SK-N-SH treated with all-trans-retinoic acid at 6 μM for 48 hours (cell line): Measurements from ENCODE around the gene UQCRC1.

Experiments used
- ATAC-seq: fragments of 200-7000 bp; cut with Tn5 transposase; 3 replicates; pipeline ENCODE4 v1.9.1; 2020; ENCODE audit warnings: mild to moderate bottlenecking, moderate library complexity
- ARNTL ChIP-seq: fragments of 450-650 bp; formaldehyde crosslinking; IDR thresholded peaks from 2 replicates; pipeline ENCODE4 v1.5.0; 2020; ENCODE audit warnings: low read depth, mild to moderate bottlenecking, moderate library complexity, borderline replicate concordance
- BACH2 ChIP-seq: fragments of 250-450 bp; sonication (Bioruptor Pico); IDR thresholded peaks from 2 replicates; pipeline ENCODE4 v1.9.0; 2021; ENCODE audit warnings: mild to moderate bottlenecking, borderline replicate concordance
- CREB5 ChIP-seq: fragments of 250-450 bp; sonication (Bioruptor Pico); IDR thresholded peaks from 2 replicates; pipeline ENCODE4 v1.5.1; 2020; ENCODE audit warnings: low read depth, mild to moderate bottlenecking, moderate library complexity
- ESRRG ChIP-seq: fragments of 250-450 bp; sonication (Bioruptor Pico); IDR thresholded peaks from 2 replicates; pipeline ENCODE4 v1.6.1; 2021; ENCODE audit warnings: mild to moderate bottlenecking
- GLIS3 ChIP-seq: fragments of 250-450 bp; sonication (Bioruptor Pico); IDR thresholded peaks from 2 replicates; pipeline ENCODE4 v1.5.0; 2020; ENCODE audit warnings: mild to moderate bottlenecking, moderate library complexity
- PPARA ChIP-seq: fragments of 250-450 bp; sonication (Bioruptor Pico); IDR thresholded peaks from 2 replicates; pipeline ENCODE4 v1.5.0; 2020; ENCODE audit warnings: mild to moderate bottlenecking, borderline replicate concordance
- RARB ChIP-seq: fragments of 250-450 bp; sonication (Bioruptor Pico); IDR thresholded peaks from 2 replicates; pipeline ENCODE4 v1.8.0; 2021; ENCODE audit warnings: mild to moderate bottlenecking, moderate library complexity
- SNAI2 ChIP-seq: fragments of 250-450 bp; sonication (Bioruptor Pico); IDR thresholded peaks from 2 replicates; pipeline ENCODE4 v1.5.0; 2020; ENCODE audit warnings: mild to moderate bottlenecking, moderate library complexity
- TCF4 ChIP-seq: fragments of 250-450 bp; sonication (Bioruptor Pico); IDR thresholded peaks from 2 replicates; pipeline ENCODE4 v1.8.0; 2021; ENCODE audit warnings: mild to moderate bottlenecking, moderate library complexity, borderline replicate concordance
- TOX ChIP-seq: fragments of 250-450 bp; sonication (Bioruptor Pico); IDR thresholded peaks from 2 replicates; pipeline ENCODE4 v1.8.0; 2021; ENCODE audit warnings: mild to moderate bottlenecking, moderate library complexity, borderline replicate concordance
- TSHZ2 ChIP-seq: fragments of 250-450 bp; sonication (Bioruptor Pico); IDR thresholded peaks from 2 replicates; pipeline ENCODE4 v1.5.0; 2020; ENCODE audit warnings: mild to moderate bottlenecking, moderate library complexity
- ZC3H10 ChIP-seq: fragments of 250-450 bp; sonication (Bioruptor Pico); IDR thresholded peaks from 2 replicates; pipeline ENCODE4 v1.5.1; 2021; ENCODE audit warnings: mild to moderate bottlenecking, moderate library complexity
- ZFP30 ChIP-seq: fragments of 450-650 bp; formaldehyde crosslinking; IDR thresholded peaks from 2 replicates; pipeline ENCODE4 v1.5.0; 2022; ENCODE audit warnings: mild to moderate bottlenecking, moderate library complexity
- ZNF70 ChIP-seq: fragments of 450-650 bp; formaldehyde crosslinking; IDR thresholded peaks from 2 replicates; pipeline ENCODE4 v1.5.0; 2020; ENCODE audit warnings: mild to moderate bottlenecking, moderate library complexity
- ZNF8 ChIP-seq: fragments of 450-650 bp; formaldehyde crosslinking; IDR thresholded peaks from 2 replicates; pipeline ENCODE4 v1.5.0; 2020; ENCODE audit warnings: mild to moderate bottlenecking, moderate library complexity
- TF ChIP-seq, protein P1 (sequence below): fragments of 250-450 bp; sonication (Bioruptor Pico); IDR thresholded peaks from 2 replicates; pipeline ENCODE4 v1.8.0; 2020; ENCODE audit warnings: mild to moderate bottlenecking, moderate library complexity, borderline replicate concordance
- TF ChIP-seq, protein P2 (sequence below): fragments of 250-450 bp; sonication (Bioruptor Pico); IDR thresholded peaks from 2 replicates; pipeline ENCODE4 v1.5.1; 2021; ENCODE audit warnings: mild to moderate bottlenecking, moderate library complexity
- TF ChIP-seq, protein P3 (sequence below): fragments of 250-450 bp; sonication (Bioruptor Pico); IDR thresholded peaks from 2 replicates; pipeline ENCODE4 v1.8.0; 2021; ENCODE audit warnings: low read depth, mild to moderate bottlenecking, moderate library complexity, borderline replicate concordance

UQCRC1 gene

GRCh38 chr3:48655063-48655462, 45.6 kb upstream of the UQCRC1 start:
- no peak for TF ChIP-seq GLIS3 (CRISPR knock-in tag)
- TF ChIP-seq RARB (CRISPR knock-in tag), result no peak
- TF ChIP-seq, protein P1, sequence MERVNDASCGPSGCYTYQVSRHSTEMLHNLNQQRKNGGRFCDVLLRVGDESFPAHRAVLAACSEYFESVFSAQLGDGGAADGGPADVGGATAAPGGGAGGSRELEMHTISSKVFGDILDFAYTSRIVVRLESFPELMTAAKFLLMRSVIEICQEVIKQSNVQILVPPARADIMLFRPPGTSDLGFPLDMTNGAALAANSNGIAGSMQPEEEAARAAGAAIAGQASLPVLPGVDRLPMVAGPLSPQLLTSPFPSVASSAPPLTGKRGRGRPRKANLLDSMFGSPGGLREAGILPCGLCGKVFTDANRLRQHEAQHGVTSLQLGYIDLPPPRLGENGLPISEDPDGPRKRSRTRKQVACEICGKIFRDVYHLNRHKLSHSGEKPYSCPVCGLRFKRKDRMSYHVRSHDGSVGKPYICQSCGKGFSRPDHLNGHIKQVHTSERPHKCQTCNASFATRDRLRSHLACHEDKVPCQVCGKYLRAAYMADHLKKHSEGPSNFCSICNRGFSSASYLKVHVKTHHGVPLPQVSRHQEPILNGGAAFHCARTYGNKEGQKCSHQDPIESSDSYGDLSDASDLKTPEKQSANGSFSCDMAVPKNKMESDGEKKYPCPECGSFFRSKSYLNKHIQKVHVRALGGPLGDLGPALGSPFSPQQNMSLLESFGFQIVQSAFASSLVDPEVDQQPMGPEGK (CRISPR knock-in tag), result no peak
- TF ChIP-seq, all 23 proteins: peak for 0
- ATAC-seq, result no peak

- TF ChIP-seq CREB5 (CRISPR knock-in tag), result no peak
- TF ChIP-seq, protein P2, sequence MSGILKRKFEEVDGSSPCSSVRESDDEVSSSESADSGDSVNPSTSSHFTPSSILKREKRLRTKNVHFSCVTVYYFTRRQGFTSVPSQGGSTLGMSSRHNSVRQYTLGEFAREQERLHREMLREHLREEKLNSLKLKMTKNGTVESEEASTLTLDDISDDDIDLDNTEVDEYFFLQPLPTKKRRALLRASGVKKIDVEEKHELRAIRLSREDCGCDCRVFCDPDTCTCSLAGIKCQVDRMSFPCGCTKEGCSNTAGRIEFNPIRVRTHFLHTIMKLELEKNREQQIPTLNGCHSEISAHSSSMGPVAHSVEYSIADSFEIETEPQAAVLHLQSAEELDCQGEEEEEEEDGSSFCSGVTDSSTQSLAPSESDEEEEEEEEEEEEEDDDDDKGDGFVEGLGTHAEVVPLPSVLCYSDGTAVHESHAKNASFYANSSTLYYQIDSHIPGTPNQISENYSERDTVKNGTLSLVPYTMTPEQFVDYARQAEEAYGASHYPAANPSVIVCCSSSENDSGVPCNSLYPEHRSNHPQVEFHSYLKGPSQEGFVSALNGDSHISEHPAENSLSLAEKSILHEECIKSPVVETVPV, result no peak
- TF ChIP-seq, protein P3, sequence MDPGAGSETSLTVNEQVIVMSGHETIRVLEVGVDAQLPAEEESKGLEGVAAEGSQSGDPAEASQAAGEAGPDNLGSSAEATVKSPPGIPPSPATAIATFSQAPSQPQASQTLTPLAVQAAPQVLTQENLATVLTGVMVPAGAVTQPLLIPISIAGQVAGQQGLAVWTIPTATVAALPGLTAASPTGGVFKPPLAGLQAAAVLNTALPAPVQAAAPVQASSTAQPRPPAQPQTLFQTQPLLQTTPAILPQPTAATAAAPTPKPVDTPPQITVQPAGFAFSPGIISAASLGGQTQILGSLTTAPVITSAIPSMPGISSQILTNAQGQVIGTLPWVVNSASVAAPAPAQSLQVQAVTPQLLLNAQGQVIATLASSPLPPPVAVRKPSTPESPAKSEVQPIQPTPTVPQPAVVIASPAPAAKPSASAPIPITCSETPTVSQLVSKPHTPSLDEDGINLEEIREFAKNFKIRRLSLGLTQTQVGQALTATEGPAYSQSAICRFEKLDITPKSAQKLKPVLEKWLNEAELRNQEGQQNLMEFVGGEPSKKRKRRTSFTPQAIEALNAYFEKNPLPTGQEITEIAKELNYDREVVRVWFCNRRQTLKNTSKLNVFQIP, result no peak
- TF ChIP-seq TOX, result no peak
- no peak for TF ChIP-seq ZC3H10 (CRISPR knock-in tag)
- no peak for TF ChIP-seq PPARA (CRISPR knock-in tag)
- no peak for TF ChIP-seq ZFP30 (CRISPR knock-in tag)
- TF ChIP-seq ARNTL (CRISPR knock-in tag), result no peak
- TF ChIP-seq SNAI2 (CRISPR knock-in tag), result no peak
- TF ChIP-seq ZNF70 (CRISPR knock-in tag), result no peak
- TF ChIP-seq TCF4 (CRISPR knock-in tag), result no peak
- no peak for TF ChIP-seq TSHZ2 (CRISPR knock-in tag)
- TF ChIP-seq ESRRG (CRISPR knock-in tag), result no peak
- ATAC-seq, result no peak
These were observed 43.7 kb upstream of the UQCRC1 start for GRCh38 chr3:48652923-48653715.

DNA sequence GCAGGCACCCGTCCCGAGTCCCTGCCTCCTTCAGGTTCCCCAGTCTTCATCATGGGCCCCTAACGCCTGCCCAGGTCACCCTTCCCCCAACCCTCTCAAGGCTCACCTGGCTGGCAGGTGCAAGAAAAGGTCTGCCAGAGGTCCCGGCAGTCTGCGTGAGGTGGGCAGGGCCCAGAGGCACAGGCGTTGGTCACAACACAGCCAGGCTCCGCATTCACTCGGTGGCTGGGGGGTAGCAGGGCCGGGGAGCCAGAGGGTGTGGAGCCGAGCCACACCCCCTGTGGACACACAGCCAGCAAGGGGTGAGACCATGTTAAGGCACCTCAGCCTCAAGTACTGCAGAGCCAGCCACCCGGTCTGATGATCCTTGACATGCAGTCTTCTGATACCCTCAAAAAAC, 42.3 kb upstream of the UQCRC1 start:
- no peak for ATAC-seq
- TF ChIP-seq ZNF8 (CRISPR knock-in tag) (no peak), CREB5 (CRISPR knock-in tag) (no peak), ZFP30 (CRISPR knock-in tag) (no peak), TSHZ2 (CRISPR knock-in tag) (no peak), BACH2 (CRISPR knock-in tag) (no peak), RARB (CRISPR knock-in tag) (no peak)
- TF ChIP-seq, protein P1 (CRISPR knock-in tag), result no peak
